ENCODE data around the gene BCAS1.
A peak's percentile ranks its signal among the peaks of the same experiment; 100 is the strongest.

BCAS1 gene

GRCh38 chr20:54044156-54044555, 26.2 kb downstream of the BCAS1 start:
- Histone ChIP-seq H3K27me3 (ENCODE audit: insufficient read depth, poor library complexity, severe bottlenecking) (no peaks in the 10 kb centered on the region), H3K4me3 (replicated peaks; ENCODE audit: insufficient read depth, low read length) (no peak overlapping the region), H3K27ac (replicated peaks) (no peak overlapping the region)
- no peak for TF ChIP-seq POLR2AphosphoS5 (IDR thresholded peaks at IDR 0.05; ENCODE audit: low read depth)
- no peak for TF ChIP-seq REST (IDR thresholded peaks at IDR 0.05; ENCODE audit: insufficient replicate concordance, low read depth)
- no peak for TF ChIP-seq SPI1 (IDR thresholded peaks at IDR 0.05; ENCODE audit: borderline replicate concordance, low read depth)
- no peak for TF ChIP-seq CTCF (IDR thresholded peaks at IDR 0.05; ENCODE audit: insufficient read depth, low read length)
- TF ChIP-seq GABPA (IDR thresholded peaks at IDR 0.05; ENCODE audit: low read depth): no peak
- peak in 1 of 2 experiments; percentile 49 for DNase-seq (ENCODE audit: low read depth in 1 of 2, low spot score in 1 of 2)

- Histone ChIP-seq H3K27me3 (ENCODE audit: insufficient read depth, poor library complexity, severe bottlenecking) (no peaks in the 10 kb centered on the region), H3K4me3 (replicated peaks; ENCODE audit: insufficient read depth, low read length) (no peak overlapping the region), H3K27ac (replicated peaks) (no peak overlapping the region)
- TF ChIP-seq SPI1 (IDR thresholded peaks at IDR 0.05; ENCODE audit: borderline replicate concordance, low read depth): no peak
- TF ChIP-seq GABPA (IDR thresholded peaks at IDR 0.05; ENCODE audit: low read depth): no peak
- no peak for TF ChIP-seq CTCF (IDR thresholded peaks at IDR 0.05; ENCODE audit: insufficient read depth, low read length)
- TF ChIP-seq POLR2AphosphoS5 (IDR thresholded peaks at IDR 0.05; ENCODE audit: low read depth): no peak
- TF ChIP-seq REST (IDR thresholded peaks at IDR 0.05; ENCODE audit: insufficient replicate concordance, low read depth): no peak
- DNase-seq (ENCODE audit: low read depth in 1 of 2, low spot score in 1 of 2): no peak
These were observed 27.1 kb downstream of the BCAS1 start for GRCh38 chr20:54043076-54043967.

- H3K27me3 ChIP-seq (ENCODE audit: insufficient read depth, poor library complexity, severe bottlenecking): no peaks in the 10 kb centered on the region
- TF ChIP-seq CTCF (IDR thresholded peaks at IDR 0.05; ENCODE audit: insufficient read depth, low read length) (no peak), GABPA (IDR thresholded peaks at IDR 0.05; ENCODE audit: low read depth) (no peak), SPI1 (IDR thresholded peaks at IDR 0.05; ENCODE audit: borderline replicate concordance, low read depth) (no peak), REST (IDR thresholded peaks at IDR 0.05; ENCODE audit: insufficient replicate concordance, low read depth) (no peak), POLR2AphosphoS5 (IDR thresholded peaks at IDR 0.05; ENCODE audit: low read depth) (no peak)
- H3K27ac ChIP-seq (replicated peaks): no peak overlapping the region
- no peak for DNase-seq (ENCODE audit: low read depth in 1 of 2, low spot score in 1 of 2)
- no peak overlapping the region for H3K4me3 ChIP-seq (replicated peaks; ENCODE audit: insufficient read depth, low read length)
These were observed 28.4 kb downstream of the BCAS1 start for GRCh38 chr20:54042021-54042420.
